HepG2 (cell line): ENCODE measurements around the gene SOWAHB. TPM values are rescaled to one million over a fixed set of nuclear protein-coding genes. Genes with fewer than 3 reads are reported as not detected.

Experiments used
- ATAC-seq: fragments of 200-7000 bp; cut with Tn5 transposase; 3 replicates; pipeline ENCODE4 v1.9.1; 2020; ENCODE audit warnings: mild to moderate bottlenecking, moderate library complexity
- BruUV-seq: library from RNA; stranded (reverse); fragments of 400-500 nt; replicated peaks from 2 replicates; lab custom pipeline; 2021; lab: Mats Ljungman, UMichigan
- CTCF ChIA-PET: fragments of 300-600 bp; formaldehyde crosslinking; extraction: SDS; loops from one replicate; lab custom pipeline; 2021; ENCODE audit warnings: low total read pairs, inconsistent platforms, low intra/inter-chr PET ratio; lab: Yijun Ruan, JAX
- POLR2A ChIA-PET: fragments of 350-600 bp; sonication (Branson Sonifier 250); formaldehyde crosslinking; loops from one replicate; lab custom pipeline; 2020; ENCODE audit warnings: antibody characterized with exemption, inconsistent platforms; lab: Yijun Ruan, JAX
- DNase-seq: peaks from one replicate; pipeline ENCODE4 v3.0.0-alpha.2; 2015; ENCODE audit warnings: low spot score
- FAIRE-seq: peaks from 3 replicates; lab custom pipeline; 2011; peaks lifted over from hg19 to GRCh38; lab: Jason Lieb, UNC
- H2AFZ ChIP-seq: one replicate; pipeline ENCODE4 v1.6.1; 2011; ENCODE audit warnings: low read length, inconsistent platforms
- H3K27ac ChIP-seq: fragments of 300-600 bp; 3 replicates; pipeline ENCODE4 v1.8.0; 2011; ENCODE audit warnings: mixed run types, mild to moderate bottlenecking, mixed read lengths, low read length, inconsistent platforms; ENCODE audit not compliant: insufficient read depth; ENCODE audit errors: extremely low read length
- H3K27me3 ChIP-seq, 2 experiments: fragments of 200-600 bp in 1 of 2; 2 replicates in 1 of 2; 3 replicates in 1 of 2; pipeline versions ENCODE4 v1.6.0 to v1.8.0; 2011; ENCODE audit warnings: low read length in 2 of 2, mild to moderate bottlenecking in 2 of 2, moderate library complexity in 2 of 2, inconsistent platforms in 1 of 2; ENCODE audit not compliant: insufficient read depth in 2 of 2, control insufficient read depth in 1 of 2
- H3K36me3 ChIP-seq, 2 experiments: fragments of 200-600 bp in 1 of 2; replicated peaks in 1 of 2; 2 replicates in 1 of 2; 3 replicates in 1 of 2; pipeline versions ENCODE4 v1.5.1 to v1.8.0; 2011; ENCODE audit warnings: low read length in 2 of 2, inconsistent platforms in 1 of 2; ENCODE audit not compliant: insufficient read depth in 2 of 2, control insufficient read depth in 1 of 2
- H3K4me1 ChIP-seq: 2 replicates; pipeline ENCODE4 v1.5.1; 2012; ENCODE audit warnings: low read length, inconsistent platforms; ENCODE audit not compliant: insufficient read depth
- H3K4me2 ChIP-seq: 2 replicates; pipeline ENCODE4 v1.6.0; 2011; ENCODE audit warnings: low read depth, low read length, inconsistent platforms
- H3K4me3 ChIP-seq, 3 experiments: fragments of 200-600 bp in 1 of 3; sonication (generic), shearing (Covaris generic) in 1 of 3; replicated peaks in 1 of 3; 2 replicates each; pipeline ENCODE4 v1.5.1; 2011 to 2016; ENCODE audit warnings: low read length in 3 of 3, inconsistent platforms in 2 of 3, low read depth in 2 of 3, mild to moderate bottlenecking in 2 of 3, control low read depth in 1 of 3, mixed read lengths in 1 of 3; ENCODE audit not compliant: insufficient read depth in 1 of 3
- H3K79me2 ChIP-seq: one replicate; pipeline ENCODE4 v1.6.1; 2011; ENCODE audit warnings: low read length, inconsistent platforms; ENCODE audit not compliant: insufficient read depth
- H3K9ac ChIP-seq: 2 replicates; pipeline ENCODE4 v1.6.0; 2011; ENCODE audit warnings: mild to moderate bottlenecking, low read depth, low read length, inconsistent platforms; ENCODE audit not compliant: insufficient read depth
- H3K9me3 ChIP-seq: 2 replicates; pipeline ENCODE4 v1.5.1; 2012; ENCODE audit warnings: mild to moderate bottlenecking, low read length
- H4K20me1 ChIP-seq: 2 replicates; pipeline ENCODE4 v1.6.0; 2011; ENCODE audit warnings: inconsistent platforms, mild to moderate bottlenecking, low read length, moderate library complexity; ENCODE audit not compliant: insufficient read depth
- BRF2 ChIP-seq: sonication (generic); formaldehyde crosslinking; IDR thresholded peaks from 2 replicates; pipeline ENCODE4 v1.8.1; 2022; ENCODE audit warnings: mild to moderate bottlenecking, missing genetic modification reagents
- FOXA3 ChIP-seq: IDR thresholded peaks from 2 replicates; pipeline ENCODE4 v1.6.1; 2016; ENCODE audit warnings: missing genetic modification reagents, missing compliant biosample characterization
- HNRNPK ChIP-seq: fragments of 200-400 bp; formaldehyde crosslinking; IDR thresholded peaks from 2 replicates; pipeline ENCODE4 v1.6.1; 2018; ENCODE audit warnings: low read length, low read depth, moderate library complexity, mild to moderate bottlenecking; ENCODE audit not compliant: poor library complexity, severe bottlenecking
- LCORL ChIP-seq, 2 experiments: fragments of 450-650 bp in 1 of 2; sonication (generic) in 1 of 2; formaldehyde crosslinking in 1 of 2; IDR thresholded peaks; 2 replicates each; pipeline versions ENCODE4 v1.5.0 to v1.6.1; 2017 to 2020; ENCODE audit warnings: antibody characterized with exemption in 1 of 2, missing genetic modification reagents in 1 of 2
- NFIC ChIP-seq: IDR thresholded peaks from 2 replicates; pipeline ENCODE4 v1.6.1; 2012; ENCODE audit warnings: mild to moderate bottlenecking, low read length, inconsistent platforms
- NR2F2 ChIP-seq: IDR thresholded peaks from 2 replicates; pipeline ENCODE4 v1.6.1; 2012; ENCODE audit warnings: low read depth, inconsistent platforms, borderline replicate concordance
- NR2F6 ChIP-seq, 2 experiments: IDR thresholded peaks; 2 replicates each; pipeline ENCODE4 v1.6.1; 2016; ENCODE audit warnings: antibody characterized with exemption in 1 of 2, mild to moderate bottlenecking in 1 of 2
- REL ChIP-seq: sonication (generic); formaldehyde crosslinking; conservative IDR thresholded peaks from 2 replicates; pipeline ENCODE4 v1.8.0; 2022; ENCODE audit warnings: mild to moderate bottlenecking, missing genetic modification reagents, moderate library complexity
- SMAD1 ChIP-seq: sonication (generic); formaldehyde crosslinking; IDR thresholded peaks from 2 replicates; pipeline ENCODE4 v1.4.0; 2020; ENCODE audit warnings: missing genetic modification reagents, low read depth, mild to moderate bottlenecking, borderline replicate concordance
- ZBTB1 ChIP-seq: sonication (generic); formaldehyde crosslinking; IDR thresholded peaks from 2 replicates; pipeline ENCODE4 v1.4.0; 2020; ENCODE audit warnings: missing genetic modification reagents, borderline replicate concordance
- ZFP82 ChIP-seq: sonication (generic); formaldehyde crosslinking; IDR thresholded peaks from 2 replicates; pipeline ENCODE4 v1.5.1; 2020; ENCODE audit warnings: mild to moderate bottlenecking, missing genetic modification reagents, borderline replicate concordance
- in situ Hi-C: cut with HindIII; loops from 2 replicates; pipeline ENCODE4 v1.10.0; 2017; ENCODE audit warnings: low pct_unique_long_range_greater_than_20kb; ENCODE audit not compliant: extremely low pct_ligation_motif_present
- intact Hi-C: fragments of 100-400 bp; cut with micrococcal nuclease; formaldehyde crosslinking; loops from one replicate; pipeline ENCODE4 v1.10.0; 2022; ENCODE audit not compliant: unreplicated experiment
- polyA plus RNA-seq, 8 experiments: library from polyadenylated mRNA; depleted of rRNA in 3 of 8; stranded (reverse) in 7 of 8; unstranded in 1 of 8; fragments of >200 nt; fragmentation: Illumina TruSeq in 4 of 8; extraction: Trizol in 4 of 8; gene quantifications; 2 replicates each; pipeline versions ENCODE4 v1.2.1 to v1.2.3, GENCODE V29; 2011 to 2016; ENCODE audit warnings: low read depth in 4 of 8, missing spikeins in 1 of 8, mixed read lengths in 1 of 8; ENCODE audit not compliant: insufficient read depth in 1 of 8
- total RNA-seq, 5 experiments: library from RNA; depleted of rRNA; stranded (reverse); fragments of >200 nt; fragmentation: Illumina TruSeq; extraction: Trizol; gene quantifications; 2 replicates each; pipeline ENCODE4 v1.2.3, GENCODE V29; 2016; ENCODE audit warnings: low read depth in 1 of 5

SOWAHB gene
- total and polyA plus RNA-seq, 2 of the 13 experiments (the other 11 are each of a cell fraction or from before 2014, with no cell fraction given): 0.12 to 0.51 TPM

DNA sequence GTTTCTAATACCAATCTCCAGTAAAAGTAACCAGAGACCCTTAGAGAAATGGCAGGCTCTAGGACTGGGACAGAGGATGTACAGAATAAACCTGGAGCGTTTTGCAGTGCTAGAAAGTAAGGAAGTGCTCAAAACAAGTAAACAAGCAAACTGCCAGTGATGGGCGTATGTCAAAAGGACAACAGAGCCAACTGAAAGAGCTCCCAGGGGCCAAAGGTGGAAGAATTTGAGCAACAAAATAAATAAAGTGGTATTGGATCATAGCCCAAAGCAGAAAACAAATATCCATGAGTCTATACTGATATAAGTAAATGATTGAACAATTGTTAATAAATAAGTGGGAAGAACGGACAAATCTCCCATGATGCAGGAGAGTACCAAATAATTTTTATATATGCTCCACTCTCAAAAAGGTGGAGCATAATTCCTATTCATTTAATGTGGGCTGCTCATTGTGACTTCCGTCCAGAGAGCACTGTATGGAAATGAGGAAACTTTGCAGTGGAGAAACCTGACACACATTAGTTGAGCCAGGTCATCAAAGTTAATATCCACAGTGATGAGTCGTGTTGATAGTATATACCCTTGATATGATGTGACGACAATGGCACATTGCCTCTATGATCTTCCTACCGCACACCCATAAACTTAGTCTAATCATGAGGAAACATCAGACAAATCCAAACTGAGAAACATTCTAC lies 33.8 kb upstream of the SOWAHB start (continued):
- TF ChIP-seq ZBTB1: no peak
- no peak for TF ChIP-seq HNRNPK
- no peak for TF ChIP-seq NFIC
- TF ChIP-seq FOXA3 (CRISPR knock-in tag): peak; percentile 52
- no peak for TF ChIP-seq SMAD1
- TF ChIP-seq NR2F2: peak; percentile 68; the same call in 1 of the 2 replicates
- no peak for TF ChIP-seq REL (CRISPR knock-in tag)
- peak; percentile 50; the same call in 1 of the 2 replicates for TF ChIP-seq NR2F6 (IDR thresholded peaks at IDR 0.05)
- no peak for TF ChIP-seq NR2F6 (CRISPR knock-in tag; IDR thresholded peaks at IDR 0.05)
- TF ChIP-seq BRF2: no peak

DNA sequence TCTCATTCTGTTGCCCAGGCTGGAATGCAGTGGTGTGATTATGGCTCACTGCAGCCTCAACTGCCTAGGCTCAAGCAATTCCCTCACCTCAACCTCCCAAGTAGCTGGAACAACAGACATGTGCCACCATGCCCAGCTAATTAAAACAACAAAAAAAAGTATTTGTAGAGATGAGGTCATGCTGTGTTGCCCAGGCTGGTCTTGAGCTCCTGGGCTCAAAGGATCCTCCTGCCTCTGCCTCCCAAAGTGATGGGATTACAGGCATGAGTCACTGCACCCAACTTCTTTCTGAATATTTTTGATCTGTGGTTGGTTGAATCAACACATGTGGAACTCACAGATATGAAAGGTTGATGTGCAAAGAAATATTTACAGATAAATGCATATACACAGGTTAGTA lies 33.1 kb upstream of the SOWAHB start:
- DNase-seq: no peak
- no peak overlapping the region for H3K27ac ChIP-seq
- intact Hi-C loops: no loop called here
- in situ Hi-C loops: no loop called here
- H4K20me1 ChIP-seq: no peaks in the 10 kb centered on the region
- no peak overlapping the region for H3K4me3 ChIP-seq
- CTCF ChIA-PET: no interaction called here
- no peak overlapping the region for H3K9ac ChIP-seq
- ATAC-seq: peak; percentile 24; the same call in 1 of the 3 replicates
- POLR2A ChIA-PET: interaction anchor here (1.4 kb wide), 1 partner anchor 18 kb away, joined by 8 read pairs; the partner anchor contains the start of gene SEPTIN11
- no peaks in the 10 kb centered on the region for H3K36me3 ChIP-seq
- TF ChIP-seq ZFP82 (CRISPR knock-in tag) (no peak), LCORL (IDR thresholded peaks at IDR 0.05) (no peak), LCORL (CRISPR knock-in tag; IDR thresholded peaks at IDR 0.05) (0 out of 2 replicates have a peak, but pooled peaks have one; percentile 5)
- H3K4me1 ChIP-seq: peaks cover 16% of the 10 kb centered on the region
- H2AFZ ChIP-seq: no peak overlapping the region
- H3K79me2 ChIP-seq: no peaks in the 10 kb centered on the region
- no peak for FAIRE-seq
- H3K27me3 ChIP-seq: no peaks in the 10 kb centered on the region
- no TSS peak for BruUV-seq
- H3K9me3 ChIP-seq: no peaks in the 10 kb centered on the region
- 0 out of 2 replicates have a peak overlapping the region, but pooled peaks have one; percentile 4 for H3K4me2 ChIP-seq
